Effector memory CD4-positive, alpha-beta T cell (primary cell): ENCODE measurements around the gene NT5C2.
"Not testable (repeated sequence)": the region's sequence is repeated elsewhere in the genome, so short reads cannot be mapped to it uniquely, and the experiment has no call there.

ENCODE experiments used
- DNase-seq, 3 donors: peaks; one replicate each; pipeline ENCODE4 v3.0.0-alpha.2; 2020
- H3K27ac ChIP-seq: 2 replicates; pipeline ENCODE4 v1.7.0; 2013; ENCODE audit warnings: mild to moderate bottlenecking, low read length, moderate library complexity; ENCODE audit not compliant: insufficient read depth, poor library complexity, severe bottlenecking
- H3K27me3 ChIP-seq: replicated peaks from 2 replicates; pipeline ENCODE4 v1.7.0; 2013; ENCODE audit warnings: mild to moderate bottlenecking, low read length; ENCODE audit not compliant: insufficient read depth, control insufficient read depth, poor library complexity, severe bottlenecking
- H3K36me3 ChIP-seq: 2 replicates; pipeline ENCODE4 v1.7.0; 2013; ENCODE audit warnings: mild to moderate bottlenecking, low read length, moderate library complexity; ENCODE audit not compliant: control insufficient read depth, insufficient read depth
- H3K4me1 ChIP-seq: 2 replicates; pipeline ENCODE4 v1.7.0; 2013; ENCODE audit warnings: low read length, mild to moderate bottlenecking; ENCODE audit not compliant: control insufficient read depth, insufficient read depth, poor library complexity, severe bottlenecking
- H3K4me3 ChIP-seq: 2 replicates; pipeline ENCODE4 v1.7.0; 2013; ENCODE audit warnings: low read length, low read depth, mild to moderate bottlenecking; ENCODE audit not compliant: insufficient read depth, poor library complexity, severe bottlenecking
- H3K9me3 ChIP-seq: 2 replicates; pipeline ENCODE4 v1.7.0; 2013; ENCODE audit warnings: mild to moderate bottlenecking, low read length, moderate library complexity; ENCODE audit not compliant: control insufficient read depth

NT5C2 gene

GRCh38 chr10:103149991-103150622 is 43.0 kb downstream of the NT5C2 start:
- no peaks in the 10 kb centered on the region for H3K27me3 ChIP-seq

GRCh38 chr10:103147645-103148044 is 45.4 kb downstream of the NT5C2 start:
- Histone ChIP-seq H3K9me3 (no peaks in the 10 kb centered on the region), H3K36me3 (peaks cover 3% of the 10 kb centered on the region), H3K4me1 (no peaks in the 10 kb centered on the region), H3K27me3 (no peaks in the 10 kb centered on the region), H3K4me3 (no peak overlapping the region), H3K27ac (no peak overlapping the region)
- no peak for DNase-seq

More at GRCh38 chr10:103149991-103150622, 43.0 kb downstream of the NT5C2 start:
- H3K36me3 ChIP-seq = no peaks in the 10 kb centered on the region
- no peak overlapping the region for H3K4me3 ChIP-seq
- no peaks in the 10 kb centered on the region for H3K9me3 ChIP-seq
- no peak for DNase-seq
- H3K4me1 ChIP-seq = no peaks in the 10 kb centered on the region
- H3K27ac ChIP-seq = no peak overlapping the region

- Histone ChIP-seq H3K4me3 (no peak overlapping the region), H3K27ac (no peak overlapping the region), H3K27me3 (no peaks in the 10 kb centered on the region), H3K9me3 (no peaks in the 10 kb centered on the region), H3K36me3 (peaks cover 3% of the 10 kb centered on the region), H3K4me1 (no peaks in the 10 kb centered on the region)
- DNase-seq = no peak
Observed at GRCh38 chr10:103145860-103146466, 47.1 kb downstream of the NT5C2 start.

GRCh38 chr10:103145046-103145445 is 48.0 kb downstream of the NT5C2 start:
- no peaks in the 10 kb centered on the region for H3K4me1 ChIP-seq
- no peak overlapping the region for H3K4me3 ChIP-seq
- H3K27ac ChIP-seq = no peak overlapping the region
- no peaks in the 10 kb centered on the region for H3K27me3 ChIP-seq
- DNase-seq = no peak
- H3K36me3 ChIP-seq = peaks cover 3% of the 10 kb centered on the region
- H3K9me3 ChIP-seq = no peaks in the 10 kb centered on the region

GRCh38 chr10:103144041-103144440 is 49.0 kb downstream of the NT5C2 start:
- Histone ChIP-seq H3K4me3 (no peak overlapping the region), H3K4me1 (no peaks in the 10 kb centered on the region), H3K27ac (no peak overlapping the region), H3K36me3 (peaks cover 3% of the 10 kb centered on the region), H3K9me3 (no peaks in the 10 kb centered on the region), H3K27me3 (no peaks in the 10 kb centered on the region)
- no peak for DNase-seq

- H3K27ac ChIP-seq, H3K36me3 ChIP-seq, H3K9me3 ChIP-seq: not testable (repeated sequence)
Observed at GRCh38 chr10:103143641-103144040, 49.4 kb downstream of the NT5C2 start.

GRCh38 chr10:103141950-103142349 is 51.1 kb downstream of the NT5C2 start:
- Histone ChIP-seq H3K27ac (no peak overlapping the region), H3K4me1 (no peaks in the 10 kb centered on the region), H3K27me3 (no peaks in the 10 kb centered on the region), H3K9me3 (no peaks in the 10 kb centered on the region), H3K4me3 (no peak overlapping the region), H3K36me3 (peaks cover 3% of the 10 kb centered on the region)
- DNase-seq = no peak

More at GRCh38 chr10:103143641-103144040, 49.4 kb downstream of the NT5C2 start:
- not testable (repeated sequence) for H3K27me3 ChIP-seq, H3K4me1 ChIP-seq, H3K4me3 ChIP-seq, DNase-seq

- Histone ChIP-seq H3K27ac (no peak overlapping the region), H3K27me3 (no peaks in the 10 kb centered on the region), H3K36me3 (peaks cover 6% of the 10 kb centered on the region), H3K4me1 (no peaks in the 10 kb centered on the region), H3K4me3 (no peak overlapping the region), H3K9me3 (no peaks in the 10 kb centered on the region)
- DNase-seq = no peak
Observed at GRCh38 chr10:103140469-103140868, 52.6 kb downstream of the NT5C2 start.

- peaks cover 6% of the 10 kb centered on the region for H3K36me3 ChIP-seq
- no peak for DNase-seq
Observed at GRCh38 chr10:103139803-103140202, 53.3 kb downstream of the NT5C2 start.

GRCh38 chr10:103135168-103135567 is 57.9 kb downstream of the NT5C2 start:
- DNase-seq, H3K36me3 ChIP-seq: not testable (repeated sequence)

More at GRCh38 chr10:103139803-103140202, 53.3 kb downstream of the NT5C2 start:
- no peaks in the 10 kb centered on the region for H3K9me3 ChIP-seq
- H3K4me3 ChIP-seq = no peak overlapping the region
- no peaks in the 10 kb centered on the region for H3K27me3 ChIP-seq
- no peak overlapping the region for H3K27ac ChIP-seq
- no peaks in the 10 kb centered on the region for H3K4me1 ChIP-seq

More at GRCh38 chr10:103135168-103135567, 57.9 kb downstream of the NT5C2 start:
- not testable (repeated sequence) for H3K4me3 ChIP-seq, H3K9me3 ChIP-seq, H3K4me1 ChIP-seq, H3K27ac ChIP-seq, H3K27me3 ChIP-seq
